DOHH2 (cell line): Measurements from ENCODE around the gene TEX19.

Experiments
- CTCF ChIP-seq: fragments of 200-600 bp; sonication (generic); IDR thresholded peaks from one replicate; pipeline ENCODE4 v1.5.1; 2014; ENCODE audit warnings: antibody characterized with exemption, mild to moderate bottlenecking, low read depth, low read length; ENCODE audit not compliant: poor library complexity, severe bottlenecking
- EZH2phosphoT487 ChIP-seq: fragments of 200-600 bp; sonication (generic); IDR thresholded peaks from 2 replicates; pipeline ENCODE4 v1.6.1; 2017; ENCODE audit warnings: borderline replicate concordance, mild to moderate bottlenecking, antibody characterized with exemption, low read length, moderate library complexity, mixed read lengths

GRCh38 chr17:82392209-82392920 is 33.3 kb downstream of the TEX19 start:
- TF ChIP-seq CTCF: no peak
- TF ChIP-seq EZH2phosphoT487: no peak
